Stimulated activated CD4-positive, alpha-beta T cell treated with anti-CD3 and anti-CD28 coated beads, Interleukin-12 subunit alpha, Interleukin-12 subunit beta, amount 100 ng/mL, for 48 hours (primary cell): ENCODE data around the gene WAC.

Source experiments
- DNase-seq, 3 donors: peaks; one replicate each; pipeline ENCODE4 v3.0.0-alpha.2; 2020; ENCODE audit warnings: low read depth in 2 of 3, low spot score in 1 of 3

The WAC gene

DNA sequence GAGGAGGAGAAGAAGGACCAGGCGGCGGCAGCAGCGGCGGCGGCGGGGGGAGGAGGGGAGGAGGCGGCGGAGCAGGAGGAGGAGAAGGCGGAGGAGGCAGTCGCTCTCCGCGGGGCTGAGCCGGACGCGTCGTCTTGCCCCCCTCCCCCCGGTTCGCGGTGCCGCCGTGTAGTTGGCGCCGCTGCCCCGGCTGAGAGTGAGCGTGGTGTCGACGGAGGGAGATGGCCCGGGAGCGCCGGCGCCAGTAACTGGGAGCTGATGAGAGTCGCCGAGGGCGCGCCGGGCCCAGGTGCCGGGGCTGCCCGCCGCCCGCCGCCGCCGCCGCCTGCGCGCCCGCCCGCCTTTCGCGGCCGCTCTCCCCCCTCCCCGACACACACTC is 257 bp downstream of the WAC start:
- no peak for DNase-seq

- peak; percentile 44 to 58 (median 52) for DNase-seq
Observed at GRCh38 chr10:28533571-28534304, 820 bp downstream of the WAC start.

DNA sequence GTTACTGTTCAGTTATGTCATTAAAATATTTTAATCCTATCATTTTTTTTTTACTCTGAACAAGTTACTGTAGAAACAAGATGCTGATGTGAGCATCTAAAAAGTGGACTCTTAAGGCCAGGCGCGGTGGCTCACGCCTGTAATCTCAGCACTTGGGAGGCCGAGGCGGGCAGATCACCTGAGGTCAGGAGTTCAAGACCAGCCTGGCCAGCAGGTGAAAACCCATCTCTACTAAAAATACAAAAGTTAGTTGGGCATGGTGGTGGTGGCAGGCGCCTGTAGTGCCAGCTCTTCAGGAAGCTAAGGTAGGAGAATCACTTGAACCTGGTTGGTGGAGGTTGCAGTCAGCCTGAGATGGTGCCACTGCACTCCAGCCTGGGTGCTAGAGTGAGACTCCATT is 2.9 kb downstream of the WAC start:
- DNase-seq: no peak

DNA sequence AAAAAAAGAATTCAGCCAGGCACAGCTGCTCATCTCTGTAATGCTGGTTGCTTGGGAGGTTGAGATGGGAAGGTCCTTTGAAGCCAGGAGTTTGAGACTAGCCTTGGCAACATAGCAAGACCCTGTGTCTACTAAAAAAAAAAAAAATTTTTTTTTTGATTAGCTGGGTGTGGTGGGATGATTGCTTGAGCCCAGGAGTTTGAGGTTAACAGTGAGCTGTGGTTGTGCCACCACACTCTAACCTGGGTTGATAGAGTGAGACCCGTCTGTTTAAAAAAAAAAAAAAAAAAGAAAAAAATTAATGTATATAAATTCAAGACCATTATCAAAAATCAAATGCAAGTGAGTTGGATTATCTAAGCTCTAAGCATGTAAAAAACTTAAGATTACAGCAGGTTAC is 5.7 kb downstream of the WAC start:
- DNase-seq: no peak

DNA sequence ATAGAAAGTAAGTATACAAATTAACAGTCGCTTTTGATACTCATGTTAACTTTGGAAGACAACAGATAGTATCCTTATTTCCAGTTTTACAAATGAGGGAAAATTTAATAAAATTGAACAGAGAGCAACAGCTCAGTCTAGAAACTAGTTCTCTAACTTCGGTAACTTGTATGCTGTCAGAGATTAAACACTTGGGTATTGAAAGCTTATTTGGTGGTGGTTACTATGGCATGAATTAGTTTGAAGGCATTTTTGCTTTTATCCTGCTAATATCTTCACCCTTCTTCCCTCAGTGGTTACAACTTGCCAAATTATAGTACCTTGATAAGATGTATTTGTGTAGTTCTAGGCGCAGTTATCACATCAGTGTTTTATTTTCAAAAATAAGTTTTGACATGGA is 7.2 kb downstream of the WAC start:
- no peak for DNase-seq

DNA sequence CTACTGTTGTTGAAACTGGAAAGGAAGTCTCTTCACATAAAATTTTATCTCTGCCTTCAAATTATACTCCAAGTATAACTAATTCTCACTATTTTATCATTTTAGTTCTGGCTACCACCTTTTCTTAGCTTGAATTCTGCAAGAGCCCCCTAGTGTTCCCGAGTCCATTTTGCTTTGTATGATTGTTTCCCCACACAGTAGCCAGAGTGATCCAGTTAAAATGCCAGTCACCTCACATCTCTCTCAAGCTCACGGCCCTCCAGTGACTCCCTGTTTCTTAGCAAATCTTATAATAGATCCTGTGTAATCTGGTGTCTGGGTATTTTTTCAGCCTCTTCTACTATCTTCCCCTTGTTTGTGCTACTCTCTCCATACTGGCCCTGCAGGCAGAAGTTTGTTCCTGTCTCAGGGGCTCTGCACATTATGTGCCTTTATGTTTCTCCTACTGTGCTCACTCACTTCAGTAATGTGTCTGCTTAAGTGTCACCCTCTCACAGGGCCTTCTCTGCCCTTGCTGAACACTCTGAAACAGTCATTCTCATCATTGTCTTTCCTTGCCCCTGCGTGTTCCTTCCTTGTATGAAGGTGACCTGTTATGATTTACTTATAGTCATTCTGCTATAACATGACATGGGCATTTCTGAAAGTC is 8.9 kb downstream of the WAC start:
- DNase-seq: no peak

- DNase-seq: no peak
Observed at GRCh38 chr10:28542728-28543127, 9.8 kb downstream of the WAC start.

DNA sequence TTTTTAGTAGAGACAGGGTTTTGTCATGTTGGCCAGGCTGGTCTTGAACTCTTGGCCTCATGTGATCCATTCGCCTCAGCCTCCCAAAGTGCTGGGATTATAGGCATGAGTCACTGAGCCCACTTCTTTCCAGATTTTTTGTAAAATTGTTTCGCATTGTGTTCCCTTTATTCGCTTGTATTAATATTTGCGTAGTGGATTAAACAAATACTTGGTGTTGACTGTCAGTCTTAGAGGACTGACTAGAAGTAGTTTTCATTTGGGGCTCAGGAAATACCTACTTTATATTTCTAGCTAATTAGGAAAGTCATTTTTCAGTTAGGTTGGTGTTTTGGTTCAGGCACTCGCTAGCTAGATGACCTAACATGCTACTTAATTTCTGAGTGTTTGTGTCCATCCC is 11.1 kb downstream of the WAC start:
- no peak for DNase-seq

DNA sequence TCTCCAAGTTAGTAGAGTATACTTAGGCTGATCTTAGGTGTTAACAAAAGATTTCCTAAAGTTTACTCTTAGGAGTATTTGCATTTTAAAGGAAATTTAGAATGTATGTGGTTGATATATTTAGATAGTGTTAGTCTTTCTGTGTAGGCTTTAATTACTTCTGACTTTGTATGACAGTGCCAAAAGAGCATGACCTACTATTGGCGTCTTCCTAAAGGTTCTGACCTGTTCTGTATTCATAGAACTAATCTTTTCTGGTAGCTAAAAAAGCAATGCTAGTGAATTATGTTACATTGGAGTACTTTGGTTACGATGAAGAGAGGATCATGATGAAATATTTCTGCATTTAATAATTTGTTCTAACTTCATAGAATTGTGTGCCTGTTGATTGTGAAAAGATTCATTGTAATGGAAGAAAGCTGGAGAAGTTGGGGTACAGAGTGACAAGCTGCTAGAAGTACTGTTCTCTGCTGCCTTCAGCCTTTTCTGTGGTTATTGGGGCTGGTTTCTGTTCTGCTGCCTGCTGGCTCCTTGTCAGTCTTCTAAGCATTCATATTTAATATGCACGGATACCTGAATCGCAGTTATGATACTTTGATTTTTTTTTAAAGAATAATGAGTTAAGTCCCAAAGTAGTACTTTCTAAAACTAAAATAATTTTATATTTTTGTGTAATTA is 13.2 kb downstream of the WAC start:
- DNase-seq: no peak

DNA sequence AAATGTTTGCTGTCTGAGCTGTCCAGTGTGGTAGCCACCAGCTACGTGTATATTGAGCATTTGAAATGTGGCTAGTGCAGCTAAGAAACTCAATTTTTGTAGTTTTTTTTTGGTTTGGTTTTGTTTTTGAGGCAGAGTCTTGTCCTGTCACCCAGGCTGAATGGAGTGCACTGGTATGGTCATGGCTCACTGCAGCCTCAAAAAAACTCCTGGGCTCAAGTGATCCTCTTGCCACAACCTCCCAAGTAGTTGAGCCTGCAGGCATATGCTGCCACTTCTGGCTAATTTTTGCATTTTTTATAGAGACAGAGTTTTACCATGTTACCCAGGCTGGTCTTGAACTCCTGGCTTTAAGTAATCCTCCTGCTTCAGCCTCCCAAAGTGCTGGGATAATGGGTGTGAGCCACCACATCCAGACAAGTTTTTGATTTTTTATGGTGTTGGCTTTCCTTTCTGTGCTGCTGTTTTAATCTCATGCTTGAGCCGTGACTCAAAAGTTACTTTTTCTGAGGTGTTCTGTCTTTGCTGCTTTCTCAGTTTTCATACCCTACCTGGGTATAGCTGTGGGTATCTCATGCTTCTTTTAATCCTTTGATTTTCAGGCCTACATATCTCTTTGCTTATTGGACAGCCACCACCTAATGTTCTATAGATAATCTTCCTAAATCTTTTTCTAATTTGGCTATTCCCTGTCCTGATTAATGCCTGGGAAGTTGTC is 16.0 kb downstream of the WAC start:
- DNase-seq: no peak

DNA sequence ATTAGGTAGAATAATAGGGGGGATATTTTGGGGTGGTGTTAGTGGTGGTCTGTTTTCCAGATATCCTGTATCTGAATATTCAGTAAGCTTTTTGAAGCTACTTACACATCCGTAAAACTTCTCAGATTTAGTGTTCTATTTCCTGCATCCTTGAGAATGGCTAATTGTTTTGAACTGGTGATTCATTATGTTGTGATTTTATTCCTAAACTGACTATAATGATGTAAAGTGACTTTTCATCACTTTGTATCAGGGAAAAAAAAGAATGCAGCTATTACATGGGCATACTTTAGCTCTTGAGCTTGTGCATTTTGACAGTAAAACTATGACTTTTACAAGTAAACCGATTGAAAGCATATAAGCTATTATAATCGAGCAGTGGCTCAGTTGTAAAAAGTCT is 18.2 kb downstream of the WAC start:
- DNase-seq: no peak

- DNase-seq: no peak
Observed at GRCh38 chr10:28552775-28553174, 19.9 kb downstream of the WAC start.

DNA sequence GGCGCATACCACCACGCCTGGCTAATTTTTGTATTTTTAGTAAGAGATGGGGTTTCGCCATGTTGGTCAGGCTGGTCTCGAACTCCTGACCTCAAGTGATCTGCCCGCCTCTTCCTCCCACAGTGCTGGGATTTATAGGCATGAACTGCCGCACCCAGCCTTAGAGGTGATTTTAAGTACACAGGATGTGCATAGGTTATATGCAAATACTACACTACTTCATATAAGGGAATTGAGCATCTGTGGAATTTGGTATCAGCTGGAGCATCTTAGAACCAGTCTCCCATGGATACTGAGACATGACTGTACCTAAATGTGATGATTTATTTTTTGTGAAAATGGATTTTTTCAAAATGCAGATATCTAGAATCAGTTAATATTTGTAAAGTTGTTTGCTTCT is 21.1 kb downstream of the WAC start:
- DNase-seq: no peak

- DNase-seq: no peak
Observed at GRCh38 chr10:28554952-28555351, 22.0 kb downstream of the WAC start.

DNA sequence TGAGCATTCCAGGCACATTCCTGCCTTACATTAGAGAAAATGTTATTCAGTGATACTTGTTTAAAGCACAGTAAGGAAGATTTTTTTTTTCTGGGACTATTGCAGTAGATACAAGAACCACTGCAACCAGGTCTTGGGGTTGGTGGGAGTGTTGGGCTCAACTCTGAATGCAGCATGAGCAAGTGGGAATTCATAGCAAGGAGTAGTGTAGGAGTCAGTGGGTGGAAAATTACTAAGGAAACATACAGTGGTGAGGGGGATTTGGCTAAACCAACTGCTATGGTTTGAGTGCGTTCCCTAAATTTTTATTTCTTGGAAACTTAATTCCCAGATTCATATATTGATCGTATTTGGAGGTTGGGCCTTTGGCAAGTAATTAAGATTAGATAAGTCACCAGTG is 22.4 kb downstream of the WAC start:
- DNase-seq: no peak

GRCh38 chr10:28556142-28556541 is 23.2 kb downstream of the WAC start:
- DNase-seq: no peak

DNA sequence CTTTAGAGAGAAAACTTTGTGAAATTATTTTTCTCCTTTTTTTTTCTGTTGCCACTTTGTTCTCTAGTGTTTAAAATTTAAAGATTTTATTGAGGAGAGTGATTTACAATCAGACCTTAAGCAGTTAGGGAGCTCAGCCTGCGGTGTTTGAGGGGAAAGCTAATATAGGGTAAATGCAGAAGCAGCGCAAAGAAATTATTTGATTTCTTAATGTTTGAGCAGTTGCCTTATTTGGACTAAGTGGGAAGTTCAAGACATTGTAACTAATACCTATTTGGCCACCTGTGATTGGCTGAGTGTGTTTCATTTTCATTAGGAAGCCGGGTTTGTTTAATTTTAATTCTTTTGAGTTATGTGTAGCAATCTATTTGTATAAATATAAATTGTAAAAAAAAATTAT is 25.3 kb downstream of the WAC start:
- no peak for DNase-seq

- DNase-seq: no peak
Observed at GRCh38 chr10:28558923-28559508, 26.1 kb downstream of the WAC start.

GRCh38 chr10:28559618-28560017 is 26.7 kb downstream of the WAC start:
- DNase-seq: no peak

- DNase-seq: no peak
Observed at GRCh38 chr10:28560617-28561016, 27.7 kb downstream of the WAC start.

DNA sequence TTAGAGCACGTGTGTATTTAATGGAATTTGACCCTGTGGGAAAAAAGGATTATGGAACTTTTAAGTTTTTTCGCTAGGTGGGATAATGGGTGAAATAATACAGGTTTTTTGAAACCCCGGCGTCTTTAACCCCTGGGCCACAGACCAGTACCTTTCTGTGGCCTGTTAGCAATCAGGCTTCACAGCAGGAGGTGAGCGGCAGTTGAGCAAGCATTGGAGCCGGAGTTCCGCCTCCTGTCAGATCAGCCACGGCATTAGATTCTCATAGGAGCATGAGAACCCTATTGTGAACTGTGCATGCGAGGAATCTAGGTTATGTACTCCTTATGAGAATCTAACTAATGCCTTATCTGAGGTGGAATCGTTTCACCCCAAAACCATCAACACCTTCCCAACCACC is 28.6 kb downstream of the WAC start:
- DNase-seq: no peak

DNA sequence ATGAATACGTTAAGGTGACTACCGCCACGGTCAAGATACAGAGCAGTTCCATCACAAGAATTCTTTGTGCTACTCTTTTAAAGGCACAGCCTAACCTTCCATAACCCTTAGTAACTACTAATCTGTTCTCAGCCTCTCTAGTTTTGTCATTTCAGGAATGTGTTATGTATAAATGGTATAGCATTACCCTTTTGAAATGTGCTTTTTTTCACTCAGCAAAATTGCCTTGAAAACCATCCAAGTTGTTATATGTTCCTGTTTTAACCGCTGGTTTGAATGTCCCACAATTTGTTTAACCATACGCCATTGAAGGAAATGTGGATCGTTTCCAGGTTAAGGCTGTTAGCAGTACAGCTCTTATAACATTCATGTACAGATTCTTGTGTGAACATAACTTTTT is 32.0 kb downstream of the WAC start:
- DNase-seq: no peak
